ENCODE data around the gene ARID1B. TPM values are rescaled to one million over a fixed set of nuclear protein-coding genes. Genes with fewer than 3 reads are reported as not detected.
A peak's percentile ranks its signal among the peaks of the same experiment; 100 is the strongest.

The ARID1B gene
- total RNA-seq, 2 experiments from 2014 or later = 36.9 to 38.9 TPM

DNA sequence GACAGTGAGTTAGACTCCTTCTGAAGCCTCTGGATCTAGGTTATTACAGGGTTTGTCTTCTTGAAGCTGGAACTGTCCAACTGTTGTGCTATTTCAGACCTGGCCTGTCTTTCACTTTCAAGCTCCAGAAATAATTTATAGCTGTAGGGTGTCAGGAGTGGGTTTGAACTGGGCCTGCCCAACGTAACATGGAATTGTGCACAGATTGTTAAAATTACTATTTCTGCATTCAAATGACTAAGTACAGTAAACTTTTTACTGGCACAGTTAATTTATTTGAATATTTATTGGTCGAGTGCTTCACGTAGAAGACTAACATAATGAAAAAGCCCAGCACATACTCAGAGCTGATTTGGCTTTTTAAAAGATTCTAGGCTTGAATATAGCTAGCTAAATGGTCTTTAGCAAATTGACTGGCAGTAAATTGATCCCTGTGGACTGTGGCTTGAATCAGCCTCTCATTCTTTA is 74.3 kb downstream of the ARID1B start:
- Mint-ChIP-seq H3K27ac (no peak overlapping the region), H3K36me3 (ENCODE audit: low read depth) (peaks cover 1% of the 10 kb centered on the region), H3K9me3 (no peaks in the 10 kb centered on the region), H3K27me3 (no peaks in the 10 kb centered on the region), H3K4me3 (no peak overlapping the region), H3K4me1 (ENCODE audit: low read depth) (peaks cover 87% of the 10 kb centered on the region)
- POLR2A ChIA-PET = interaction anchor here (0.8 to 1.2 kb wide), 3 partner anchors 14 to 169 kb away, joined by 3 read pairs; no protein-coding TSS in a partner anchor
- TF ChIP-seq, protein P1, sequence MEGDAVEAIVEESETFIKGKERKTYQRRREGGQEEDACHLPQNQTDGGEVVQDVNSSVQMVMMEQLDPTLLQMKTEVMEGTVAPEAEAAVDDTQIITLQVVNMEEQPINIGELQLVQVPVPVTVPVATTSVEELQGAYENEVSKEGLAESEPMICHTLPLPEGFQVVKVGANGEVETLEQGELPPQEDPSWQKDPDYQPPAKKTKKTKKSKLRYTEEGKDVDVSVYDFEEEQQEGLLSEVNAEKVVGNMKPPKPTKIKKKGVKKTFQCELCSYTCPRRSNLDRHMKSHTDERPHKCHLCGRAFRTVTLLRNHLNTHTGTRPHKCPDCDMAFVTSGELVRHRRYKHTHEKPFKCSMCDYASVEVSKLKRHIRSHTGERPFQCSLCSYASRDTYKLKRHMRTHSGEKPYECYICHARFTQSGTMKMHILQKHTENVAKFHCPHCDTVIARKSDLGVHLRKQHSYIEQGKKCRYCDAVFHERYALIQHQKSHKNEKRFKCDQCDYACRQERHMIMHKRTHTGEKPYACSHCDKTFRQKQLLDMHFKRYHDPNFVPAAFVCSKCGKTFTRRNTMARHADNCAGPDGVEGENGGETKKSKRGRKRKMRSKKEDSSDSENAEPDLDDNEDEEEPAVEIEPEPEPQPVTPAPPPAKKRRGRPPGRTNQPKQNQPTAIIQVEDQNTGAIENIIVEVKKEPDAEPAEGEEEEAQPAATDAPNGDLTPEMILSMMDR (IDR thresholded peaks at IDR 0.05) = no peak
- DNase-seq (no peak), ATAC-seq (no peak)
- CTCF ChIA-PET = no interaction called here
- intact Hi-C loops (cut with micrococcal nuclease) = no loop called here

GRCh38 chr6:156852147-156852857 is 75.1 kb downstream of the ARID1B start:
- peaks cover 89% of the 10 kb centered on the region for H3K4me1 Mint-ChIP-seq (ENCODE audit: low read depth)
- no peaks in the 10 kb centered on the region for H3K27me3 Mint-ChIP-seq
- no peak overlapping the region for H3K4me3 Mint-ChIP-seq
- ChIA-PET POLR2A (interaction anchor here (0.7 to 1.2 kb wide), 4 partner anchors 8 to 156 kb away, joined by 3 to 4 read pairs (median 3); no protein-coding TSS in a partner anchor), CTCF (interaction anchor here (0.9 kb wide), 2 partner anchors 13 to 15 kb away, joined by 3 read pairs; no protein-coding TSS in a partner anchor)
- DNase-seq = peak; percentile 24
- no peak overlapping the region for H3K27ac Mint-ChIP-seq
- H3K9me3 Mint-ChIP-seq = no peaks in the 10 kb centered on the region
- peaks cover 3% of the 10 kb centered on the region for H3K36me3 Mint-ChIP-seq (ENCODE audit: low read depth)
- intact Hi-C loops (cut with micrococcal nuclease) = no loop called here
- ATAC-seq = no peak
- TF ChIP-seq, protein P1 (IDR thresholded peaks at IDR 0.05) = no peak

GRCh38 chr6:156852858-156853216 is 75.7 kb downstream of the ARID1B start:
- ATAC-seq (no peak), DNase-seq (no peak)
- no peaks in the 10 kb centered on the region for H3K9me3 Mint-ChIP-seq
- ChIA-PET CTCF (interaction anchor here (0.9 to 1.2 kb wide), 3 partner anchors 14 to 80 kb away, joined by 3 read pairs; no protein-coding TSS in a partner anchor), POLR2A (interaction anchor here (0.7 to 1.0 kb wide), 2 partner anchors 9 to 31 kb away, joined by 3 to 4 read pairs; no protein-coding TSS in a partner anchor)
- peaks cover 3% of the 10 kb centered on the region for H3K36me3 Mint-ChIP-seq (ENCODE audit: low read depth)
- H3K27ac Mint-ChIP-seq = no peak overlapping the region
- TF ChIP-seq, protein P1 (IDR thresholded peaks at IDR 0.05) = no peak
- H3K4me1 Mint-ChIP-seq (ENCODE audit: low read depth) = peaks cover 89% of the 10 kb centered on the region
- no peaks in the 10 kb centered on the region for H3K27me3 Mint-ChIP-seq
- intact Hi-C loops (cut with micrococcal nuclease) = no loop called here
- no peak overlapping the region for H3K4me3 Mint-ChIP-seq

- ChIA-PET CTCF (interaction anchor here (0.8 to 1.2 kb wide), 2 partner anchors 39 to 79 kb away, joined by 3 read pairs; no protein-coding TSS in a partner anchor), POLR2A (interaction anchor here (1.0 kb wide), 1 partner anchor 131 kb away, joined by 3 read pairs; no protein-coding TSS in a partner anchor)
- no peak overlapping the region for H3K4me3 Mint-ChIP-seq
- peaks cover 84% of the 10 kb centered on the region for H3K4me1 Mint-ChIP-seq (ENCODE audit: low read depth)
- no peak for ATAC-seq
- TF ChIP-seq, protein P1 (IDR thresholded peaks at IDR 0.05) = no peak
- no peaks in the 10 kb centered on the region for H3K9me3 Mint-ChIP-seq
- intact Hi-C loops (cut with micrococcal nuclease) = no loop called here
- peaks cover 3% of the 10 kb centered on the region for H3K36me3 Mint-ChIP-seq (ENCODE audit: low read depth)
- H3K27me3 Mint-ChIP-seq = no peaks in the 10 kb centered on the region
- no peak overlapping the region for H3K27ac Mint-ChIP-seq
- no peak for DNase-seq
Observed at GRCh38 chr6:156853733-156854132, 76.6 kb downstream of the ARID1B start.

All from activated CD8-positive, alpha-beta T cell treated with anti-CD3 and anti-CD28 coated beads for 36 hours (primary cell).